Sigmoid colon (tissue), 7 donors: ENCODE measurements around the gene ZMYND19. TPM values are rescaled to one million over a fixed set of nuclear protein-coding genes. Genes with fewer than 3 reads are reported as not detected.
"Not testable (repeated sequence)": the region's sequence is repeated elsewhere in the genome, so short reads cannot be mapped to it uniquely, and the experiment has no call there.

Experiments
- DNase-seq: peaks from one replicate; pipeline ENCODE4 v3.0.0-alpha.2; 2019
- H3K27ac ChIP-seq, 4 donors: fragments of 200-600 bp; sonication (generic); one replicate each; pipeline ENCODE4 v1.5.1; 2016 to 2019; ENCODE audit warnings: mild to moderate bottlenecking in 1 of 4
- H3K27me3 ChIP-seq, 3 donors: fragments of 200-600 bp; sonication (generic); one replicate each; pipeline ENCODE4 v1.5.1; 2019; ENCODE audit warnings: mild to moderate bottlenecking in 1 of 3
- H3K36me3 ChIP-seq, 4 donors: fragments of 200-600 bp; sonication (generic); one replicate each; pipeline ENCODE4 v1.5.1; 2016 to 2019
- H3K4me1 ChIP-seq, 4 donors: fragments of 200-600 bp; sonication (generic); one replicate each; pipeline ENCODE4 v1.5.1; 2017 to 2019
- H3K4me3 ChIP-seq, 4 donors: fragments of 200-600 bp; sonication (generic); one replicate each; pipeline ENCODE4 v1.5.1; 2017 to 2019; ENCODE audit warnings: mild to moderate bottlenecking in 2 of 4, moderate library complexity in 1 of 4
- H3K9me3 ChIP-seq, 4 donors: fragments of 200-600 bp in 3 of 4; sonication (generic) in 3 of 4; one replicate each; pipeline versions ENCODE4 v1.5.1 to v1.6.1; 2013 to 2019
- CTCF ChIP-seq, 4 experiments: fragments of 450-650 bp in 3 of 4; fragments of 200-600 bp in 1 of 4; IDR thresholded peaks; one replicate each; pipeline ENCODE4 v1.5.1; 2016 to 2019; ENCODE audit warnings: antibody characterized with exemption in 4 of 4, mild to moderate bottlenecking in 3 of 4, moderate library complexity in 2 of 4
- EP300 ChIP-seq, 4 donors: sonication (generic); formaldehyde crosslinking; IDR thresholded peaks; one replicate each; pipeline ENCODE4 v1.6.1; 2017; ENCODE audit warnings: antibody characterized with exemption in 4 of 4
- POLR2A ChIP-seq, 2 donors: fragments of 450-650 bp; IDR thresholded peaks; one replicate each; pipeline ENCODE4 v1.6.1; 2016; ENCODE audit warnings: antibody characterized with exemption in 2 of 2, mild to moderate bottlenecking in 2 of 2, moderate library complexity in 2 of 2
- POLR2AphosphoS5 ChIP-seq, 4 donors: sonication (generic); formaldehyde crosslinking; IDR thresholded peaks; one replicate each; pipeline ENCODE4 v1.6.1; 2017; ENCODE audit warnings: antibody characterized with exemption in 4 of 4
- WGBS, 2 donors: extraction: QIAGEN DNeasy Blood & Tissue Kit; methylation state at CpG; one replicate each; pipeline ENCODE4 v1.1.7; 2013; 5-methylcytosine and 5-hydroxymethylcytosine counted together
- intact Hi-C: fragments of 100-400 bp; cut with DNase I; formaldehyde crosslinking; loops from one replicate; pipeline ENCODE4 v1.15.1; 2023
- polyA plus RNA-seq, 3 donors: library from polyadenylated mRNA; stranded (reverse); fragments of 200-250 nt; gene quantifications; one replicate each; pipeline ENCODE4 v1.2.3, GENCODE V29; 2013
- total RNA-seq, 4 donors: library from RNA; depleted of rRNA; stranded (reverse); fragments of >200 nt; gene quantifications; one replicate each; pipeline ENCODE4 v1.1.0, GENCODE V29; 2016
- donor health status: healthy with polysubstance abuse.
- donor health status: Bipolar disorder and iron deficiency.
- donor health status: healthy.

The ZMYND19 gene
- total and polyA plus RNA-seq, 7 donors: 5.4 to 17.8 (median 9.4) TPM

- Histone ChIP-seq H3K36me3 (no peaks in the 10 kb centered on the region), H3K27ac (no peak overlapping the region), H3K27me3 (no peaks in the 10 kb centered on the region), H3K9me3 (no peaks in the 10 kb centered on the region), H3K4me3 (no peak overlapping the region), H3K4me1 (peaks cover 0 to 58% (median 49%) of the 10 kb centered on the region in 4 donors)
- WGBS, 2 donors: 84 to 85% methylated on average over 4 of the region's 4 CpGs
- TF ChIP-seq POLR2A (IDR thresholded peaks at IDR 0.05) (no peak), POLR2AphosphoS5 (IDR thresholded peaks at IDR 0.05) (no peak)
- DNase-seq: no peak
- intact Hi-C loops: no loop called here
Observed at GRCh38 chr9:137626464-137626863, 36.2 kb upstream of the ZMYND19 start.

- 92 to 93% methylated on average over 8 of the region's 8 CpGs for WGBS, 2 donors
- H3K36me3 ChIP-seq, H3K27me3 ChIP-seq, intact Hi-C loops, H3K9me3 ChIP-seq, DNase-seq, H3K27ac ChIP-seq, H3K4me3 ChIP-seq: not testable (repeated sequence)
- peaks cover 0 to 51% (median 37%) of the 10 kb centered on the region in 4 donors for H3K4me1 ChIP-seq
Observed at GRCh38 chr9:137622211-137622610, 31.9 kb upstream of the ZMYND19 start.

DNA sequence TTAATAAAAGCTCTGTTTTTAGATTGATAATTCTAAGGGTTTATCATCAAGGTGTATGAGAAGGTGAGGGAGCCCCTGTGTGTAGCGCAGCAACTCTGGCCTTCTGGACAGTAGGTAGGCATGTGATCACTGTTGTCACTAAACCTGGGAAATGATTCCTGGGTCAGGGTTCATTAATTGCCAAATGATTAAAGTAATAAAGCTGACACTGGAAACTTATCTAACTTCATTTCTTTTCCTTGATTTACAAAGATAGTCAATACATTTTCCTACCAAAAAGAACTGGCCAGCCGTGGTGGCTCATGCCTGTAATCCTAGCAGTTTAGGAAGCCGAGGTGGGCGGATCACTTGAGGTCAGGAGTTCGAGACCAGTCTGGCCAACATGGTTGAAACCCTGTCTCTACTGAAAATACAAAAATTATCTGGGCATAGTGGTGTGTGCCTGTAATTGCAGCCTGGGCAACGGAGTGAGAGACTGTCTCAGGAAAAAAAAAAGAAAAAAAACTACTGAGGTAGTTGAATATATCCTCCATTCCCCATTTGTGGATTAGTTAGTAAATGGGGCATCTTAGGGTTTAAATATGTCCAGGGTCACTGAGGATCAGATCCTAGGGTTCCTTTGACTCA lies 30.9 kb upstream of the ZMYND19 start:
- peak in 1 of 4 experiments; percentile 17 for TF ChIP-seq CTCF (IDR thresholded peaks at IDR 0.05)
- no peak for TF ChIP-seq POLR2A (IDR thresholded peaks at IDR 0.05)
- Histone ChIP-seq H3K27ac (peak overlapping the region in 1 of 4 donors; percentile 88), H3K9me3 (no peaks in the 10 kb centered on the region), H3K27me3 (no peaks in the 10 kb centered on the region), H3K4me3 (no peak overlapping the region), H3K4me1 (peaks cover 0 to 55% (median 44%) of the 10 kb centered on the region in 4 donors), H3K36me3 (peaks cover 0 to 9% (median 0%) of the 10 kb centered on the region in 4 donors)
- no peak for DNase-seq
- intact Hi-C loops: no loop called here
- 61 to 63% methylated on average over 6 of the region's 6 CpGs for whole genome bisulfite sequencing, 2 donors

DNA sequence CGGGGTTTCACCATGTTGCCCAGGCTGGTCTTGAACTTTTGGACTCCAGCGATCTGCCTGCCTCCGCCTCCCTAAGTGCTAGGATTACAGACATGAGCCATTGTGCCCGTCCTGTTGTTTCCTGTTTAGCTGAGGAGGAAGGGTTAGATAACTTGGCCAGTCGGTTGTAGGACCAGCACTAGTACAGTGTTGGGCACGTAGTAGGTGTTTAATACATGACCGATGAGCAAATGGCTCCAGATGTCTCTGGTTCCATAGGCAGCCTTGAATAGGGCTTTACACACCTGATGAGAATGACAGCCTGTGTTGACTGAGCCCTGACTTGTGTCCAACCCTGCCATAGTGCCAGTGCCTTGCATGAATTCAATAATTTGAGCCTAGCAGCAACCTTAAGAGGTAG lies 30.3 kb upstream of the ZMYND19 start:
- DNase-seq: no peak
- H3K27me3 ChIP-seq: no peaks in the 10 kb centered on the region
- no peaks in the 10 kb centered on the region for H3K9me3 ChIP-seq
- TF ChIP-seq POLR2AphosphoS5 (IDR thresholded peaks at IDR 0.05) (no peak), POLR2A (IDR thresholded peaks at IDR 0.05) (no peak), EP300 (IDR thresholded peaks at IDR 0.05) (no peak), CTCF (IDR thresholded peaks at IDR 0.05) (no peak)
- peak overlapping the region in 2 of 4 donors; percentile 88 to 91 for H3K27ac ChIP-seq
- H3K4me1 ChIP-seq: peaks cover 0 to 48% (median 44%) of the 10 kb centered on the region in 4 donors
- WGBS, 2 donors: 72 to 77% methylated on average over 7 of the region's 7 CpGs
- H3K36me3 ChIP-seq: peaks cover 2 to 12% (median 3%) of the 10 kb centered on the region in 4 donors
- intact Hi-C loops: no loop called here
- H3K4me3 ChIP-seq: no peak overlapping the region

DNA sequence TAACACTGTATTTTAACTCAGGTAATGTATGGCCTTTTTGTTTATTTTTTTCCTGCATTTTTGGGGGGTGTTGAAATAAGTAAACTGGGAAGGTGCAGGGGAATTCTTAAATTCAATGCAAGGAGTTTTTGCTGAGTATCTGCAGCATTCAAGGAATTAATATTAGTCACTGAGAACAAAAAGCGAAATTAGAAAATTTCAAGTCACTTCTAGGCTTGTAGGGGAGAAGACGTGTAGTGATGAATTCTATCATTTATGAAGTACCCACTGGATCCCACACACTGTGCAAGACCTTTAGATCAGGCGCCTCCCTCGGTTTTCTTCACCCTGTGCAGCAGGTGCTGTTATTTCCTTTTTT lies 29.7 kb upstream of the ZMYND19 start:
- 47 to 51% methylated on average over 4 of the region's 4 CpGs for WGBS, 2 donors

More for the DNA sequence above, 29.7 kb upstream of the ZMYND19 start:
- no peak for DNase-seq
- H3K27me3 ChIP-seq: no peaks in the 10 kb centered on the region
- peak overlapping the region; percentile 88 to 91 (median 89) for H3K27ac ChIP-seq
- H3K4me3 ChIP-seq: peak overlapping the region in 3 of 4 donors; percentile 67 to 81 (median 76)
- intact Hi-C loops: no loop called here
- H3K4me1 ChIP-seq: peaks cover 0 to 48% (median 44%) of the 10 kb centered on the region in 4 donors
- H3K36me3 ChIP-seq: peaks cover 6 to 17% (median 8%) of the 10 kb centered on the region in 4 donors
- TF ChIP-seq CTCF (IDR thresholded peaks at IDR 0.05) (no peak), POLR2A (IDR thresholded peaks at IDR 0.05) (no peak), POLR2AphosphoS5 (IDR thresholded peaks at IDR 0.05) (no peak), EP300 (IDR thresholded peaks at IDR 0.05) (no peak)
- H3K9me3 ChIP-seq: no peaks in the 10 kb centered on the region
